Measurements from ENCODE around the gene CGB1.
"Not testable (repeated sequence)": the region's sequence is repeated elsewhere in the genome, so short reads cannot be mapped to it uniquely, and the experiment has no call there.

DNA sequence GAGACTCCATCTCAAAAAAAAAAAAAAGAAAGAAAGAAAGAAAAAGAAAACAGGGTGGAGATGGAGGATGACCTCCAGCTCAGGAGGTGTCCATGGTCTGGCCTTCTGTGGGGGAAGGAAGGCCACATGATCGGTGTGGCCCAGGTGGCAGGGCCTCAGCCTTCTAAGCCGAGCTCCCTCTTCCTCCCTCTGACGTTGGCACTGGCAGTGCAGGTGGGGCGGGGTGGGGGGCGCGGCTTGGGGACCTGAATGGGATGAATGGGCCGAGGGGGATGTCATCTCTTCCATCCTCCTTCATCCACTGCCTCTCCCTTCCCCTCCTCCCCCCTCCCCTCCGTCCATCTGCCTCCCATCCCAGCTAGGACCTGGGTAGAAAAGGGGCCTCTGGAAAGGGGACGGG lies 3.0 kb upstream of the CGB1 start:
- TF ChIP-seq, protein P1, sequence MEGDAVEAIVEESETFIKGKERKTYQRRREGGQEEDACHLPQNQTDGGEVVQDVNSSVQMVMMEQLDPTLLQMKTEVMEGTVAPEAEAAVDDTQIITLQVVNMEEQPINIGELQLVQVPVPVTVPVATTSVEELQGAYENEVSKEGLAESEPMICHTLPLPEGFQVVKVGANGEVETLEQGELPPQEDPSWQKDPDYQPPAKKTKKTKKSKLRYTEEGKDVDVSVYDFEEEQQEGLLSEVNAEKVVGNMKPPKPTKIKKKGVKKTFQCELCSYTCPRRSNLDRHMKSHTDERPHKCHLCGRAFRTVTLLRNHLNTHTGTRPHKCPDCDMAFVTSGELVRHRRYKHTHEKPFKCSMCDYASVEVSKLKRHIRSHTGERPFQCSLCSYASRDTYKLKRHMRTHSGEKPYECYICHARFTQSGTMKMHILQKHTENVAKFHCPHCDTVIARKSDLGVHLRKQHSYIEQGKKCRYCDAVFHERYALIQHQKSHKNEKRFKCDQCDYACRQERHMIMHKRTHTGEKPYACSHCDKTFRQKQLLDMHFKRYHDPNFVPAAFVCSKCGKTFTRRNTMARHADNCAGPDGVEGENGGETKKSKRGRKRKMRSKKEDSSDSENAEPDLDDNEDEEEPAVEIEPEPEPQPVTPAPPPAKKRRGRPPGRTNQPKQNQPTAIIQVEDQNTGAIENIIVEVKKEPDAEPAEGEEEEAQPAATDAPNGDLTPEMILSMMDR (conservative IDR thresholded peaks at IDR 0.05; ENCODE audit: low read length), result not testable (repeated sequence)
- not testable (repeated sequence) for TF ChIP-seq EZH2phosphoT487 (IDR thresholded peaks at IDR 0.05; ENCODE audit: borderline replicate concordance, low read depth, low read length)

Measured in OCI-LY7 (cell line).